NCI-H524 treated with DMSO at 0.1 percent for 48 hours (cell line): ENCODE results near the gene COL27A1.
A peak's percentile ranks its signal among the peaks of the same experiment; 100 is the strongest.

Experiments
- DNase-seq: peaks from one replicate; lab custom pipeline; 2025; lab: John Stamatoyannopoulos, UW

Gene COL27A1

GRCh38 chr9:114247077-114247476 is 91.7 kb downstream of the COL27A1 start:
- no peak for DNase-seq

- DNase-seq = no peak
Measured at GRCh38 chr9:114247491-114247890, 92.2 kb downstream of the COL27A1 start.

- no peak for DNase-seq
Measured at GRCh38 chr9:114248299-114248707, 93.0 kb downstream of the COL27A1 start.

- DNase-seq = no peak
Measured at GRCh38 chr9:114249424-114250234, 94.3 kb downstream of the COL27A1 start.

GRCh38 chr9:114250235-114250568 is 94.9 kb downstream of the COL27A1 start:
- peak; percentile 63 for DNase-seq

GRCh38 chr9:114250648-114251047 is 95.3 kb downstream of the COL27A1 start:
- no peak for DNase-seq

- DNase-seq = no peak
Measured at GRCh38 chr9:114252394-114252793, 97.1 kb downstream of the COL27A1 start.

GRCh38 chr9:114256827-114257328 is 101.5 kb downstream of the COL27A1 start:
- DNase-seq = no peak

- no peak for DNase-seq
Measured at GRCh38 chr9:114258218-114258617, 102.9 kb downstream of the COL27A1 start.

- no peak for DNase-seq
Measured at GRCh38 chr9:114258866-114259797, 103.8 kb downstream of the COL27A1 start.

- peak; percentile 98 for DNase-seq
Measured at GRCh38 chr9:114259798-114260523, 104.6 kb downstream of the COL27A1 start.

- no peak for DNase-seq
Measured at GRCh38 chr9:114261026-114261425, 105.7 kb downstream of the COL27A1 start.

GRCh38 chr9:114261987-114262386 is 106.7 kb downstream of the COL27A1 start:
- DNase-seq = no peak

- DNase-seq = no peak
Measured at GRCh38 chr9:114263853-114264510, 108.6 kb downstream of the COL27A1 start.

GRCh38 chr9:114264806-114265550 is 109.6 kb downstream of the COL27A1 start:
- peak; percentile 83 for DNase-seq

- no peak for DNase-seq
Measured at GRCh38 chr9:114266969-114267368, 111.6 kb downstream of the COL27A1 start.

- DNase-seq = no peak
Measured at GRCh38 chr9:114269023-114269422, 113.7 kb downstream of the COL27A1 start.

GRCh38 chr9:114270120-114270975 is 115.0 kb downstream of the COL27A1 start:
- no peak for DNase-seq

GRCh38 chr9:114271556-114272510 is 116.5 kb downstream of the COL27A1 start:
- no peak for DNase-seq
